IMR-90 (cell line): Measurements from ENCODE around the gene AGFG1. TPM values are rescaled to one million over a fixed set of nuclear protein-coding genes. Genes with fewer than 3 reads are reported as not detected.
A peak's percentile ranks its signal among the peaks of the same experiment; 100 is the strongest.

ENCODE experiments used
- ATAC-seq: fragments of 200-7000 bp; cut with Tn5 transposase; 2 replicates; pipeline ENCODE4 v1.9.1; 2020; ENCODE audit warnings: low read depth, mild to moderate bottlenecking, moderate library complexity
- BruUV-seq: library from RNA; stranded (reverse); fragments of 400-500 nt; replicated peaks from 2 replicates; lab custom pipeline; 2021; lab: Mats Ljungman, UMichigan
- CTCF ChIA-PET: fragments of 300-600 bp; formaldehyde crosslinking; extraction: SDS; loops from one replicate; lab custom pipeline; 2021; ENCODE audit warnings: antibody characterized with exemption; lab: Yijun Ruan, JAX
- POLR2A ChIA-PET: fragments of 300-600 bp; sonication (Branson Sonifier 250); formaldehyde crosslinking; loops from one replicate; lab custom pipeline; 2022; ENCODE audit warnings: antibody characterized with exemption; ENCODE audit not compliant: unreplicated experiment; lab: Charles Lee
- DNase-seq: peaks from one replicate; pipeline ENCODE4 v3.0.0; 2013
- H2AFZ ChIP-seq: replicated peaks from 2 replicates; pipeline ENCODE3; 2013; ENCODE audit warnings: low read length, mild to moderate bottlenecking; ENCODE audit not compliant: poor library complexity
- H2AK5ac ChIP-seq: 2 replicates; pipeline ENCODE4 v1.6.1; 2013; ENCODE audit warnings: low read depth, low read length, inconsistent platforms
- H2AK9ac ChIP-seq: replicated peaks from 2 replicates; pipeline ENCODE3; 2013; ENCODE audit warnings: mild to moderate bottlenecking, low read depth, low read length, moderate library complexity; ENCODE audit not compliant: poor library complexity
- H2BK120ac ChIP-seq: 2 replicates; pipeline ENCODE4 v1.6.1; 2013; ENCODE audit warnings: low read depth, low read length, inconsistent platforms
- H2BK15ac ChIP-seq: 3 replicates; pipeline ENCODE4 v1.6.1; 2013; ENCODE audit warnings: low read depth, low read length, inconsistent platforms
- H2BK20ac ChIP-seq: 2 replicates; pipeline ENCODE4 v1.6.1; 2013; ENCODE audit warnings: low read depth, mild to moderate bottlenecking, inconsistent platforms, low read length, moderate library complexity
- H2BK5ac ChIP-seq: 2 replicates; pipeline ENCODE4 v1.6.1; 2013; ENCODE audit warnings: mild to moderate bottlenecking, low read depth, low read length, inconsistent platforms; ENCODE audit not compliant: poor library complexity, severe bottlenecking
- H3K14ac ChIP-seq: replicated peaks from 2 replicates; pipeline ENCODE4 v1.6.1; 2013; ENCODE audit warnings: low read depth, low read length, inconsistent platforms
- H3K18ac ChIP-seq: 2 replicates; pipeline ENCODE4 v1.6.1; 2013; ENCODE audit warnings: low read depth, low read length, control low read depth
- H3K23ac ChIP-seq: 2 replicates; pipeline ENCODE4 v1.6.1; 2013; ENCODE audit warnings: low read depth, low read length, inconsistent platforms
- H3K27ac ChIP-seq: 2 replicates; pipeline ENCODE4 v1.5.1; 2013; ENCODE audit warnings: mild to moderate bottlenecking, control low read depth, low read length; ENCODE audit not compliant: insufficient read depth
- H3K27me3 ChIP-seq: 2 replicates; pipeline ENCODE4 v1.6.1; 2013; ENCODE audit warnings: low read length; ENCODE audit not compliant: control insufficient read depth, insufficient read depth
- H3K36me3 ChIP-seq: 2 replicates; pipeline ENCODE4 v1.6.1; 2013; ENCODE audit warnings: low read length, mixed read lengths; ENCODE audit not compliant: control insufficient read depth, insufficient read depth
- H3K4ac ChIP-seq: 2 replicates; pipeline ENCODE4 v1.6.1; 2013; ENCODE audit warnings: low read depth, low read length, inconsistent platforms
- H3K4me1 ChIP-seq: 2 replicates; pipeline ENCODE4 v1.6.1; 2013; ENCODE audit warnings: low read length, mixed read lengths; ENCODE audit not compliant: control insufficient read depth, insufficient read depth
- H3K4me2 ChIP-seq: 2 replicates; pipeline ENCODE4 v1.6.1; 2013; ENCODE audit warnings: low read depth, mild to moderate bottlenecking, control low read depth, low read length, moderate library complexity
- H3K4me3 ChIP-seq: 2 replicates; pipeline ENCODE4 v1.5.1; 2013; ENCODE audit warnings: low read depth, mild to moderate bottlenecking, control low read depth, low read length, moderate library complexity; ENCODE audit not compliant: insufficient read depth
- H3K56ac ChIP-seq: 2 replicates; pipeline ENCODE4 v1.6.1; 2013; ENCODE audit warnings: low read length, inconsistent platforms; ENCODE audit not compliant: insufficient read depth; ENCODE audit errors: extremely low read depth
- H3K79me1 ChIP-seq, 2 experiments: 2 replicates each; pipeline ENCODE4 v1.6.1; 2013; ENCODE audit warnings: low read length in 2 of 2, inconsistent platforms in 1 of 2, low read depth in 1 of 2
- H3K9ac ChIP-seq: 2 replicates; pipeline ENCODE4 v1.6.1; 2013; ENCODE audit warnings: low read depth, low read length, control low read depth
- H3K9me1 ChIP-seq: 2 replicates; pipeline ENCODE4 v1.6.1; 2013; ENCODE audit warnings: low read length, inconsistent platforms; ENCODE audit not compliant: insufficient read depth
- H3K9me3 ChIP-seq: 2 replicates; pipeline ENCODE4 v1.6.1; 2013; ENCODE audit warnings: low read length; ENCODE audit not compliant: control insufficient read depth, insufficient read depth
- H4K20me1 ChIP-seq: 2 replicates; pipeline ENCODE4 v1.6.1; 2013; ENCODE audit warnings: low read length, inconsistent platforms; ENCODE audit not compliant: insufficient read depth
- H4K5ac ChIP-seq: 2 replicates; pipeline ENCODE4 v1.6.1; 2013; ENCODE audit warnings: mild to moderate bottlenecking, low read depth, low read length, control low read depth
- H4K8ac ChIP-seq, 2 experiments: 2 replicates each; pipeline ENCODE4 v1.6.1; 2013; ENCODE audit warnings: low read depth in 2 of 2, low read length in 2 of 2, control low read depth in 1 of 2, inconsistent platforms in 1 of 2
- H4K91ac ChIP-seq: 2 replicates; pipeline ENCODE4 v1.6.1; 2013; ENCODE audit warnings: low read depth, low read length, inconsistent platforms; ENCODE audit not compliant: insufficient read depth
- MAFK ChIP-seq: IDR thresholded peaks from 2 replicates; pipeline ENCODE4 v1.6.1; 2012; ENCODE audit warnings: low read depth, low read length, improper control_type of control experiment
- MXI1 ChIP-seq: IDR thresholded peaks from 2 replicates; pipeline ENCODE4 v1.6.1; 2012; ENCODE audit warnings: low read depth, mild to moderate bottlenecking, low read length, moderate library complexity, borderline replicate concordance
- NFE2L2 ChIP-seq: fragments of 150-350 bp; IDR thresholded peaks from 2 replicates; pipeline ENCODE4 v1.6.1; 2016; ENCODE audit warnings: low read depth, mild to moderate bottlenecking, low read length
- POLR2A ChIP-seq: IDR thresholded peaks from 2 replicates; pipeline ENCODE4 v1.6.1; 2012; ENCODE audit warnings: mild to moderate bottlenecking, low read depth, low read length
- RCOR1 ChIP-seq: IDR thresholded peaks from 2 replicates; pipeline ENCODE4 v1.6.1; 2012; ENCODE audit warnings: mild to moderate bottlenecking, low read length, improper control_type of control experiment; ENCODE audit not compliant: insufficient replicate concordance
- RFX5 ChIP-seq: IDR thresholded peaks from 2 replicates; pipeline ENCODE4 v1.8.0; 2012; ENCODE audit warnings: low read depth, mild to moderate bottlenecking, low read length, moderate library complexity
- SMC3 ChIP-seq: fragments of 150-350 bp; IDR thresholded peaks from 2 replicates; pipeline ENCODE4 v1.6.1; 2016; ENCODE audit warnings: low read depth, mild to moderate bottlenecking, antibody characterized with exemption, low read length, moderate library complexity
- USF2 ChIP-seq: fragments of 150-350 bp; IDR thresholded peaks from 2 replicates; pipeline ENCODE4 v1.6.1; 2017; ENCODE audit warnings: mild to moderate bottlenecking, antibody characterized with exemption, low read length, low read depth
- WGBS, 2 experiments: methylation state at CpG; one replicate each; pipeline versions ENCODE4 v1.1.5 to v1.1.7; 2013; ENCODE audit warnings: missing lambda C conversion rate in 2 of 2; ENCODE audit not compliant: insufficient read length in 1 of 2; ENCODE audit errors: extremely low coverage in 2 of 2; 5-methylcytosine and 5-hydroxymethylcytosine counted together
- dilution Hi-C: fragments of 300-500 bp; cut with HindIII; formaldehyde crosslinking; loops from one replicate; pipeline ENCODE4 v1.14.3; 2018; ENCODE audit warnings: low sequenced_read_pairs; ENCODE audit not compliant: unreplicated experiment
- in situ Hi-C: fragments of 300-500 bp; cut with MboI; formaldehyde crosslinking; loops from 3 replicates; pipeline ENCODE4 v1.14.3; 2019; ENCODE audit warnings: low sequenced_read_pairs, inconsistent platforms, mixed read lengths
- intact Hi-C: fragments of 100-400 bp; cut with micrococcal nuclease; formaldehyde crosslinking; loops from 2 replicates; pipeline ENCODE4 v1.10.0; 2022
- polyA plus RNA-seq, 3 experiments: library from polyadenylated mRNA; depleted of rRNA; stranded (reverse); fragments of >200 nt; gene quantifications; 2 replicates each; pipeline ENCODE4 v1.2.3, GENCODE V29; 2012; ENCODE audit warnings: low replicate concordance in 1 of 3
- total RNA-seq: library from RNA; depleted of rRNA; stranded (reverse); fragments of >200 nt; gene quantifications from 2 replicates; pipeline ENCODE4 v1.2.3, GENCODE V29; 2012

The AGFG1 gene
- total and polyA plus RNA-seq, 2 of the 4 experiments (the other 2 are of a cell fraction), result 58.4 to 126 TPM

- Histone ChIP-seq H4K20me1 (peaks cover 76% of the 10 kb centered on the region), H2BK15ac (no peak overlapping the region), H2AK9ac (no peak overlapping the region), H2BK20ac (no peak overlapping the region), H3K79me1 (peaks cover 20 to 59% of the 10 kb centered on the region in 2 experiments), H3K27ac (no peak overlapping the region), H4K5ac (no peak overlapping the region), H2AK5ac (peak overlapping the region; percentile 63; the same call in 1 of the 2 replicates), H3K9ac (no peak overlapping the region), H3K36me3 (no peaks in the 10 kb centered on the region; the same call in 1 of the 2 replicates), H2BK5ac (peak overlapping the region; percentile 59), H4K91ac (no peak overlapping the region), H3K27me3 (no peaks in the 10 kb centered on the region), H3K23ac (peak overlapping the region; percentile 63; the same call in 1 of the 2 replicates), H3K4me3 (no peak overlapping the region), H2AFZ (no peak overlapping the region), H3K14ac (peak overlapping the region; percentile 90; the same call in 1 of the 2 replicates), H2BK120ac (no peak overlapping the region), H3K4me1 (peaks cover 7% of the 10 kb centered on the region), H3K4me2 (peak overlapping the region; percentile 82), H3K9me3 (no peaks in the 10 kb centered on the region), H3K9me1 (peaks cover 12% of the 10 kb centered on the region), H3K18ac (no peak overlapping the region), H4K8ac (no peak overlapping the region), H3K4ac (peak overlapping the region; percentile 45), H3K56ac (peak overlapping the region; percentile 32; the same call in 1 of the 2 replicates)
- ATAC-seq (peak; percentile 47), DNase-seq (peak; percentile 51)
- in situ Hi-C loops, result no loop called here
- 57% methylated on average over 1 of the region's 4 CpGs; no CpG with 5 or more reads in 1 of the 2 experiments for WGBS, 2 experiments
- TF ChIP-seq MXI1 (no peak), POLR2A (no peak), RFX5 (no peak), MAFK (no peak), RCOR1 (no peak), NFE2L2 (no peak), USF2 (no peak), SMC3 (no peak)
- CTCF ChIA-PET, result no interaction called here
- intact Hi-C loops, result loop anchor here (5.0 kb wide), 2 partner anchors 38 to 103 kb away; partner anchors contain the start of gene AGFG1
- POLR2A ChIA-PET, result no interaction called here
- dilution Hi-C loops, result no loop called here
- BruUV-seq, result no TSS peak
These were observed 38.1 kb downstream of the AGFG1 start for GRCh38 chr2:227509824-227510619.
